NT2/D1 (cell line): Measurements from ENCODE around the gene KIZ.

ENCODE experiments used
- YY1 ChIP-seq: IDR thresholded peaks from 2 replicates; pipeline ENCODE4 v1.6.1; 2011; ENCODE audit not compliant: insufficient read length, insufficient read depth
- ZNF274 ChIP-seq: IDR thresholded peaks from 2 replicates; pipeline ENCODE4 v1.6.1; 2011; ENCODE audit warnings: mild to moderate bottlenecking, low read depth, low read length

DNA sequence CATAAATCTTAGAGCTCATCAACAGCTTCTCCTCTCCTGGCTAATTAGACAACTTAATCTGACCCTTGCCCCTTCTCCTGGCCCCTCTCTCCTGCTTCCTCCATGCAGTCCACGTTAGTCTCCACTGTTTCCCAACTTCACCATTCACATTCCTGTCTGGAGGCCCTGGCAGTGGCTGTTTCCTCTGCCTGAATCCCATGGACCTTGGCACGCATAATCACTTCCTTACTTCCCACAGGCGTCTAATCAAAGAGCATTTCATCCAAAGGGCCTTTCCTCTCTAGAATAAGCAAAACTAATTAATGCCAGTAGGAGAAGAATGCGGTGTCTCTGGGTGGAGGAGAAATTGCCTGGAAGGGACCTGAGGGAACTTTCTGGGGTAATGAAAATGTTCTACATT, 160.9 kb downstream of the KIZ start:
- no peak for TF ChIP-seq YY1
- no peak for TF ChIP-seq ZNF274
